Measurements from ENCODE around the gene CD58. TPM values are rescaled to one million over a fixed set of nuclear protein-coding genes. Genes with fewer than 3 reads are reported as not detected.

Gene CD58
- total RNA-seq, 1 donor from 2014 or later, result 160 TPM

- no peak for DNase-seq
- Mint-ChIP-seq H3K9me3 (no peaks in the 10 kb centered on the region), H3K4me3 (no peak overlapping the region), H3K4me1 (peaks cover 7% of the 10 kb centered on the region), H3K27me3 (no peaks in the 10 kb centered on the region), H3K27ac (no peak overlapping the region), H3K36me3 (ENCODE audit: low read depth) (no peaks in the 10 kb centered on the region)
- ATAC-seq (ENCODE audit: low read depth), result no peak
- intact Hi-C loops (cut with micrococcal nuclease), result loop anchor here (10.0 kb wide), 2 partner anchors 355 to 785 kb away; partner anchors contain the start of gene MAN1A2
- TF ChIP-seq, protein P1, sequence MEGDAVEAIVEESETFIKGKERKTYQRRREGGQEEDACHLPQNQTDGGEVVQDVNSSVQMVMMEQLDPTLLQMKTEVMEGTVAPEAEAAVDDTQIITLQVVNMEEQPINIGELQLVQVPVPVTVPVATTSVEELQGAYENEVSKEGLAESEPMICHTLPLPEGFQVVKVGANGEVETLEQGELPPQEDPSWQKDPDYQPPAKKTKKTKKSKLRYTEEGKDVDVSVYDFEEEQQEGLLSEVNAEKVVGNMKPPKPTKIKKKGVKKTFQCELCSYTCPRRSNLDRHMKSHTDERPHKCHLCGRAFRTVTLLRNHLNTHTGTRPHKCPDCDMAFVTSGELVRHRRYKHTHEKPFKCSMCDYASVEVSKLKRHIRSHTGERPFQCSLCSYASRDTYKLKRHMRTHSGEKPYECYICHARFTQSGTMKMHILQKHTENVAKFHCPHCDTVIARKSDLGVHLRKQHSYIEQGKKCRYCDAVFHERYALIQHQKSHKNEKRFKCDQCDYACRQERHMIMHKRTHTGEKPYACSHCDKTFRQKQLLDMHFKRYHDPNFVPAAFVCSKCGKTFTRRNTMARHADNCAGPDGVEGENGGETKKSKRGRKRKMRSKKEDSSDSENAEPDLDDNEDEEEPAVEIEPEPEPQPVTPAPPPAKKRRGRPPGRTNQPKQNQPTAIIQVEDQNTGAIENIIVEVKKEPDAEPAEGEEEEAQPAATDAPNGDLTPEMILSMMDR (IDR thresholded peaks at IDR 0.05), result no peak
- ChIA-PET POLR2A (no interaction called here), CTCF (no interaction called here)
Observed at GRCh38 chr1:116579259-116579875, 8.5 kb upstream of the CD58 start.

DNA sequence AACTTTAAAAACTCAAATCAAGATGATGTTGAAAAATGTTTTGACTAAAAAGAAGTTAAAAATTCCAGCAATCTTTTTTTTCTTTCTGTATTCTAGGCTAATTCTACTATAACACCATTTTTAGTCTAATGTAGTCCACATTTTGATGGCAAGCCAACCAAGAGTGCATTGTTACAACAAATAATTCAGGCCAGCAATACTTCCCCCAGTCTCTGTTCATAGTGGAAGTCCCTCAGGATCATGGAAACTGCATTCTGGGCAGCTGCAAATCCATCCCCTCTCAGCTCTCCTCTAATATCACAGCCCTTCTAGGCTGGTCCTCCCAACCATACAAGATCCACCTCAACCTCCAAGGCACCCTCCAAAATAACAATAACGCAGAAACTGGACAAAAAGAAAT lies 7.8 kb upstream of the CD58 start:
- DNase-seq, result no peak
- TF ChIP-seq, protein P1 (IDR thresholded peaks at IDR 0.05), result no peak
- no peak overlapping the region for H3K27ac Mint-ChIP-seq
- intact Hi-C loops (cut with micrococcal nuclease), result loop anchor here (10.0 kb wide), 2 partner anchors 356 to 786 kb away; partner anchors contain the start of gene MAN1A2
- H3K4me1 Mint-ChIP-seq, result peaks cover 15% of the 10 kb centered on the region
- H3K36me3 Mint-ChIP-seq (ENCODE audit: low read depth), result no peaks in the 10 kb centered on the region
- CTCF ChIA-PET, result interaction anchor here (1.1 to 3.2 kb wide), 2 partner anchors 18 to 240 kb away, joined by 3 to 13 read pairs; no protein-coding TSS in a partner anchor
- ATAC-seq (ENCODE audit: low read depth), result no peak
- POLR2A ChIA-PET, result no interaction called here
- H3K4me3 Mint-ChIP-seq, result no peak overlapping the region
- H3K9me3 Mint-ChIP-seq, result no peaks in the 10 kb centered on the region
- no peaks in the 10 kb centered on the region for H3K27me3 Mint-ChIP-seq

DNA sequence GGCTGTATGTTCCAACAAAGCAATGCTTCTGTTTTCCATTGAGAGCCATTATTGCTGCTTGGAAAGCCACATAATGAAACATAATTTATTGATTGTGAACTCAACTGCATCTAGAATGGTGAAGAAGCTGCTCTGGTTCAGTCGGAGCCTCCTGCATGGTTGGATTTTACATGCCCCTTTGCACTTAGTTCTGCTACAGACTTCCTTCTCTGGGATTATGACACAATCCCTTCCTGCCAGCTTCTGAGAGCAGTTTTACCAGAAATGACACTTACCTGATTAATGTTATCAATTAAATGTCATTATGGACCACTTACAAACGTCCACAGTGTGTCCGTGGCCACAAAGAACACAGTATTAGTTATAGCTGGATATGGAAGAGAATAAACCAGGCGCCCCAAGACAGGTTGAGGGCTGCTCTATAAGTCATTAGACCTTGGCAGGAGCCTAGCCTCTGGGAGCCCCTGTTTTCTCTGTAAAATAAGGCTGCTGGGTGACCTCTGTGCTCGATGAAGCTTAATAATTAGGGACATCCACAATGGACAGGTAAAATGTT lies 7.0 kb upstream of the CD58 start:
- CTCF ChIA-PET, result interaction anchor here (1.1 to 3.2 kb wide), 3 partner anchors 18 to 240 kb away, joined by 3 to 13 read pairs (median 3); no protein-coding TSS in a partner anchor
- intact Hi-C loops (cut with micrococcal nuclease), result loop anchor here (10.0 kb wide), 2 partner anchors 357 to 787 kb away; partner anchors contain the start of gene MAN1A2
- Mint-ChIP-seq H3K9me3 (no peaks in the 10 kb centered on the region), H3K27me3 (no peaks in the 10 kb centered on the region), H3K27ac (no peak overlapping the region), H3K36me3 (ENCODE audit: low read depth) (no peaks in the 10 kb centered on the region), H3K4me3 (no peak overlapping the region), H3K4me1 (peaks cover 22% of the 10 kb centered on the region)
- DNase-seq, result no peak
- POLR2A ChIA-PET, result no interaction called here
- TF ChIP-seq, protein P1 (IDR thresholded peaks at IDR 0.05), result no peak
- ATAC-seq (ENCODE audit: low read depth), result no peak

DNA sequence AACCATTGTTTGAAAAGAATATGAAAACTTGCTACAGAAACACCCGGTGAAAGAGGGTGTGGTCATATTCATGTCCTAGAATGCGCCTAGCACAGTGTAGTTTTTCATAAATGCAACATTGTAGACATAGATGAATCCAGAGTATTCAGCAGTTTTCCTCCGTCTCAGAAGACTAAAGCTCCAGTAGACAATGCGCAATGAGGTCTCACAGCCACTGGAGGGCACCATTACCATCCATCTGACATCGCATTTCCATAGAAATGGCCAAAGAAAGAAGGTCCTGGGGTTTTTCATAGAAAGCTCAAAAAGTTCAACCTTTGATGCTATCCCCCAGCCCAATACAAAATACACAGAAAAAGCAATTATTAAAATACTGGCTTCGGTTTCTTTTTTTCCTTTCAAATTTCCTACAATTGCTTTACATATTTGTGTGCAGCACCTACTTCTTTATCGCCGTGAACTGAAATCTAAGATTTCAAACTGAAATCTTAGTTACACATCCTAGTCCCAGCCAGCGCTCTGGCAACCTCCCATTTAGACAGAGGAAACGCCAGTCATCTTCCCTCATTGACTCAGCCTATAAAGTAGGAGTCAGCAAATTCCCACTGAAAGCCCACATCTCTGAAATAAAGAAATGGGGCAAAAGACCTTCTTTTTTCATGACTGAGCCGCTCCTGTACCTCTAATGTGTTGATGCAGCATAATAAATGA lies 3.9 kb upstream of the CD58 start:
- POLR2A ChIA-PET, result interaction anchor here (0.6 to 10.0 kb wide), 8 partner anchors 15 to 482 kb away, joined by 3 to 257 read pairs (median 6); no protein-coding TSS in a partner anchor
- Mint-ChIP-seq H3K27me3 (no peaks in the 10 kb centered on the region), H3K9me3 (no peaks in the 10 kb centered on the region), H3K36me3 (ENCODE audit: low read depth) (peaks cover 5% of the 10 kb centered on the region), H3K27ac (no peak overlapping the region), H3K4me3 (no peak overlapping the region), H3K4me1 (peaks cover 42% of the 10 kb centered on the region)
- DNase-seq, result no peak
- ATAC-seq (ENCODE audit: low read depth), result no peak
- TF ChIP-seq, protein P1 (IDR thresholded peaks at IDR 0.05), result no peak
- CTCF ChIA-PET, result interaction anchor here (0.7 to 3.7 kb wide), 31 partner anchors 10 to 938 kb away, joined by 3 to 56 read pairs (median 5); partner anchors contain the start of genes IGSF3 and TTF2
- intact Hi-C loops (cut with micrococcal nuclease), result loop anchor here (1.0 to 10.0 kb wide), 13 partner anchors 12 to 1088 kb away; partner anchors contain the start of gene MAN1A2

All from activated B cell treated with CpG ODN at 0.5 μM for 24 hours (primary cell).